ENCODE measurements around the gene DTNB. TPM values are rescaled to one million over a fixed set of nuclear protein-coding genes. Genes with fewer than 3 reads are reported as not detected.

DTNB gene
- total RNA-seq, 1 experiment from 2014 or later = 51.9 TPM

DNA sequence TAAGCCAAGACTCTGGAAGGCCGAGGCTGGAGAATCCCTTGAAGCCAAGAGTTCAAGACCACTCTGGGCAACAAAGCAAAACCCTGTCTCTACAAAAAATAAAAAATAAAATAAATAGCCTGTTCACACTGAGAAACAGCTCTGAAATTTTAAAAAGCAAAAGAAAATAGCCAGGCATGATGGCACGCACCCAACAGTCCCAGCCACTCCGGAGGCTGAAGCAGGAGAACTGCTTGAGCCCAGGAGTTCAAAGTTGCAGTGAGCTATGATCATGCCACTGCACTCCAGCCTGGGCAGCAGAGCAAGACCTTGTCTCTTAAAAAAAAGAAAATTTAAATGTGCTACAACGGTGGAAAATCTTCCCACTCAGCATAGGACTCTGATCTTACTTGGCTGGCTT is 52.7 kb downstream of the DTNB start:
- no peak for TF ChIP-seq EZH2 (IDR thresholded peaks at IDR 0.05; ENCODE audit: low read depth)
- TF ChIP-seq, protein P1, sequence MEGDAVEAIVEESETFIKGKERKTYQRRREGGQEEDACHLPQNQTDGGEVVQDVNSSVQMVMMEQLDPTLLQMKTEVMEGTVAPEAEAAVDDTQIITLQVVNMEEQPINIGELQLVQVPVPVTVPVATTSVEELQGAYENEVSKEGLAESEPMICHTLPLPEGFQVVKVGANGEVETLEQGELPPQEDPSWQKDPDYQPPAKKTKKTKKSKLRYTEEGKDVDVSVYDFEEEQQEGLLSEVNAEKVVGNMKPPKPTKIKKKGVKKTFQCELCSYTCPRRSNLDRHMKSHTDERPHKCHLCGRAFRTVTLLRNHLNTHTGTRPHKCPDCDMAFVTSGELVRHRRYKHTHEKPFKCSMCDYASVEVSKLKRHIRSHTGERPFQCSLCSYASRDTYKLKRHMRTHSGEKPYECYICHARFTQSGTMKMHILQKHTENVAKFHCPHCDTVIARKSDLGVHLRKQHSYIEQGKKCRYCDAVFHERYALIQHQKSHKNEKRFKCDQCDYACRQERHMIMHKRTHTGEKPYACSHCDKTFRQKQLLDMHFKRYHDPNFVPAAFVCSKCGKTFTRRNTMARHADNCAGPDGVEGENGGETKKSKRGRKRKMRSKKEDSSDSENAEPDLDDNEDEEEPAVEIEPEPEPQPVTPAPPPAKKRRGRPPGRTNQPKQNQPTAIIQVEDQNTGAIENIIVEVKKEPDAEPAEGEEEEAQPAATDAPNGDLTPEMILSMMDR (conservative IDR thresholded peaks at IDR 0.05) = no peak
- Histone ChIP-seq H3K4me2 (no peak overlapping the region), H4K20me1 (ENCODE audit: insufficient read depth) (no peaks in the 10 kb centered on the region), H3K9me3 (ENCODE audit: insufficient read depth, low read depth) (no peaks in the 10 kb centered on the region), H3K4me1 (replicated peaks; ENCODE audit: insufficient read depth) (peaks cover 25% of the 10 kb centered on the region), H3F3A (ENCODE audit: insufficient read depth, low read depth) (peaks cover 19% of the 10 kb centered on the region), H3K36me3 (ENCODE audit: low read depth) (no peaks in the 10 kb centered on the region), H3K27ac (no peak overlapping the region), H2AFZ (no peak overlapping the region), H3K27me3 (ENCODE audit: insufficient read depth, low read depth) (no peaks in the 10 kb centered on the region), H3K79me2 (ENCODE audit: low read depth) (0 out of 2 replicates have a peak, but pooled peaks cover 8% of the 10 kb centered on the region), H3K4me3 (no peak overlapping the region), H3K9me2 (ENCODE audit: insufficient read depth) (no peaks in the 10 kb centered on the region)
- DNase-seq = no peak
- ChIA-PET POLR2A (ENCODE audit: unreplicated experiment) (no interaction called here), CTCF (no interaction called here)
- intact Hi-C loops (cut with micrococcal nuclease; ENCODE audit: unreplicated experiment) = no loop called here
- BruUV-seq (replicated peaks) = no TSS peak

DNA sequence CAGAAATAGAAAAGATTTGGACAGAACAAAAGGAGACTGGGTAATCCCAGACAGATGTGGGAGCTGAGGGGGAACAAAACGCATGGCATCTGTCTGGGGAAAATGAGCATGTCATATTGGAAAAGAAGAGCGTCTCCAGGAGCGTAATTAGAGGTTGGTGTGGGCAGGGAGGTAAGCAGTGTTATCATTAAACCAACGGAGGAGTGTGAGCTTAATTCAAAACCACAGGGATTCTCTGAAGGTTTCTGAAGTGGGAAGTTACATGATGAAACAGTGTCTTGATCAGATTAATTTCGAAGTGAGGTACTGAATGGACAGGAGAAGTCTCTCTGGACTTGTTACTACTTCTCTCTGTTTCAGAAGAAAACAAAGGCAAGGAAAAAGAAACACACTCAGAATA is 53.3 kb downstream of the DTNB start:
- H3K79me2 ChIP-seq (ENCODE audit: low read depth) = 0 out of 2 replicates have a peak, but pooled peaks cover 8% of the 10 kb centered on the region
- no TSS peak for BruUV-seq (replicated peaks)
- no peak for DNase-seq
- H3K4me1 ChIP-seq (replicated peaks; ENCODE audit: insufficient read depth) = peaks cover 25% of the 10 kb centered on the region
- no peaks in the 10 kb centered on the region for H3K9me3 ChIP-seq (ENCODE audit: insufficient read depth, low read depth)
- no peaks in the 10 kb centered on the region for H4K20me1 ChIP-seq (ENCODE audit: insufficient read depth)
- intact Hi-C loops (cut with micrococcal nuclease; ENCODE audit: unreplicated experiment) = no loop called here
- TF ChIP-seq, protein P1 (conservative IDR thresholded peaks at IDR 0.05) = no peak
- TF ChIP-seq EZH2 (IDR thresholded peaks at IDR 0.05; ENCODE audit: low read depth) = no peak
- no peak overlapping the region for H3K27ac ChIP-seq
- ChIA-PET CTCF (no interaction called here), POLR2A (ENCODE audit: unreplicated experiment) (no interaction called here)
- H3K4me3 ChIP-seq = no peak overlapping the region
- H3K4me2 ChIP-seq = no peak overlapping the region
- peaks cover 19% of the 10 kb centered on the region for H3F3A ChIP-seq (ENCODE audit: insufficient read depth, low read depth)
- H3K9me2 ChIP-seq (ENCODE audit: insufficient read depth) = no peaks in the 10 kb centered on the region
- no peaks in the 10 kb centered on the region for H3K36me3 ChIP-seq (ENCODE audit: low read depth)
- H2AFZ ChIP-seq = no peak overlapping the region
- no peaks in the 10 kb centered on the region for H3K27me3 ChIP-seq (ENCODE audit: insufficient read depth, low read depth)

DNA sequence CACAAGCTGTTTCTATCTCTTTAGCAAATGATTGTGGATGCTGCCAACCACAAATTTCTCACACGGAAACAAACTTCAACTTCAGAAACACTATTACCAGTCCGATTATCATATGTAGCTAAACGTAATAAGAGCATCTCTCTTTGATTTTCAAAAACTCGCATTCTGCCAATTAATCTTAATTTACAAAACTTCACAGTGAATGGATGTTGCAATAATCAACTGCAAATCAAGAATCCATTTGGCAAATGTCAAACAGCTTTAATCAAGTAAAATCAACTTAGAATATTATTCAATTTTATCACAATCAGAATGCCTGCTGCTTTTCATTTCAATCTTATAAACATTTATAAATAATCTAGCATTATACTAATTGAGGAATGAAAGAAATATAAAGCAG is 54.2 kb downstream of the DTNB start:
- Histone ChIP-seq H2AFZ (no peak overlapping the region), H3K36me3 (ENCODE audit: low read depth) (no peaks in the 10 kb centered on the region), H3K4me3 (no peak overlapping the region), H3K27me3 (ENCODE audit: insufficient read depth, low read depth) (no peaks in the 10 kb centered on the region), H3K4me2 (peak overlapping the region; percentile 54), H3K79me2 (ENCODE audit: low read depth) (0 out of 2 replicates have a peak, but pooled peaks cover 8% of the 10 kb centered on the region), H3F3A (ENCODE audit: insufficient read depth, low read depth) (peaks cover 19% of the 10 kb centered on the region), H3K4me1 (replicated peaks; ENCODE audit: insufficient read depth) (peaks cover 25% of the 10 kb centered on the region), H3K9me3 (ENCODE audit: insufficient read depth, low read depth) (no peaks in the 10 kb centered on the region), H4K20me1 (ENCODE audit: insufficient read depth) (no peaks in the 10 kb centered on the region), H3K9me2 (ENCODE audit: insufficient read depth) (0 out of 2 replicates have a peak, but pooled peaks cover under 1% of the 10 kb centered on the region), H3K27ac (peak overlapping the region; percentile 62; the same call in 1 of the 2 replicates)
- DNase-seq = no peak
- CTCF ChIA-PET = interaction anchor here (1.0 to 2.3 kb wide), 3 partner anchors 12 to 81 kb away, joined by 4 to 10 read pairs (median 8); no protein-coding TSS in a partner anchor
- intact Hi-C loops (cut with micrococcal nuclease; ENCODE audit: unreplicated experiment) = no loop called here
- POLR2A ChIA-PET (ENCODE audit: unreplicated experiment) = no interaction called here
- BruUV-seq (replicated peaks) = no TSS peak
- TF ChIP-seq EZH2 (IDR thresholded peaks at IDR 0.05; ENCODE audit: low read depth) = no peak
- TF ChIP-seq, protein P1 (conservative IDR thresholded peaks at IDR 0.05) = no peak

Measured in PC-9 (cell line).